Gastroesophageal sphincter (tissue), 3 donors: ENCODE results near the gene MASP2.

Source experiments
- CTCF ChIP-seq, 4 experiments: fragments of 200-600 bp in 2 of 4; fragments of 450-650 bp in 2 of 4; sonication (generic) in 1 of 4; IDR thresholded peaks; one replicate each; pipeline ENCODE4 v1.5.1; 2017 to 2019; ENCODE audit warnings: antibody characterized with exemption in 4 of 4, mild to moderate bottlenecking in 2 of 4, moderate library complexity in 2 of 4
- EP300 ChIP-seq: sonication (generic); formaldehyde crosslinking; IDR thresholded peaks from one replicate; pipeline ENCODE4 v1.6.1; 2017; ENCODE audit warnings: antibody characterized with exemption, mild to moderate bottlenecking
- POLR2A ChIP-seq, 2 donors: fragments of 450-650 bp; IDR thresholded peaks; one replicate each; pipeline ENCODE4 v1.6.1; 2017; ENCODE audit warnings: antibody characterized with exemption in 2 of 2, mild to moderate bottlenecking in 2 of 2, moderate library complexity in 1 of 2
- POLR2AphosphoS5 ChIP-seq: sonication (generic); formaldehyde crosslinking; IDR thresholded peaks from one replicate; pipeline ENCODE4 v1.6.1; 2017; ENCODE audit warnings: antibody characterized with exemption

GRCh38 chr1:11064942-11065341 is 17.9 kb upstream of the MASP2 start:
- TF ChIP-seq CTCF (IDR thresholded peaks at IDR 0.05): no peak
- no peak for TF ChIP-seq POLR2A (IDR thresholded peaks at IDR 0.05)
- TF ChIP-seq POLR2AphosphoS5: no peak
- no peak for TF ChIP-seq EP300
